Loucy (cell line): Measurements from ENCODE around the gene MAP4K5.

ENCODE experiments used
- CTCF ChIP-seq: fragments of 200-600 bp; sonication (generic); conservative IDR thresholded peaks from 2 replicates; pipeline ENCODE4 v1.5.1; 2014; ENCODE audit warnings: mild to moderate bottlenecking, antibody characterized with exemption, low read length
- EZH2phosphoT487 ChIP-seq: fragments of 200-600 bp; IDR thresholded peaks from 2 replicates; pipeline ENCODE4 v1.6.1; 2018; ENCODE audit warnings: antibody characterized with exemption, mild to moderate bottlenecking, moderate library complexity, borderline replicate concordance

DNA sequence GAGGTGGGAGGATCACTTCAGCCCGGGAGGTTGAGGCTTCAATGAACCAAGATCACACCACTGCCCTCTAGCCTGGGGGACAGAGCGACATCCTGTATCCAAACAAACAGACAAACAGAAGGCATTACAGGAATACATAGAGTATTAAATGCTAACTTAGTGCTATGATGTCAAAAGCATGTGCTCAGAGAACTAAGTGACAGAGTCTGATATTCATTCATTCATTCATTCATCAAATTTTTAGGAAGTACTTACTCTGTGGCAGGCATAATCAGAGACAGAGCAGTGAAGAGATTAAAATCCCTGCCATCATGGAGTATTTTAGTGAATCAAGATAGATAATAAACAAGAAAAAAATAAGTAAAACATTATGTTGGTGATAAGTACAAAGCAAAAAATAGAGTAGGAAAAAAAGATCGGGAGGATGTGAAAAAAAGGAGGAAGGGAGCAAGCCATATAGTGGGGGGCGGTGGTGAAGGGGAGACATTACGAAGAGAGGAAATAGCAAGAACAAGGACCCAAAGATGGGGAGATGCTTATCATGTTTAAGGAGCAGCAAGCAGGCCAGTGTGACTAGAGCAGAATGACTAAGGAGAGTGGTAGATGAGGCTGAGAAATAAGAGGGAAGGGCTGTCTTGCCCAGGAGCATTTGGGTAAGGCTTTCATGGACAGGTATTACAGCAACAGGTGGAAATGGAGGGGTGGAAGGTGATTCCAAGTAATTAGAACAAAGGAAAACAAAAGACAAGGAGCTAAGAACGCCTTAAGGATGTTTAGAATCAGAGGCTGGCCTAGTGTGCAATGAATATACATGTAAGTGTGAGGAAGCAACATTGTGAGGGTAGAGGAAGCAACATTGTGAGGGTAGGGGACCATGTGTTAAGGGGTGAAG is 2.8 kb downstream of the MAP4K5 start:
- no peak; the same call in 1 of the 2 replicates for TF ChIP-seq CTCF
- no peak for TF ChIP-seq EZH2phosphoT487
